SU-DHL-6 (cell line): Measurements from ENCODE around the gene CACTIN.

Experiments
- CTCF ChIP-seq: fragments of 200-600 bp; sonication (generic); IDR thresholded peaks from one replicate; pipeline ENCODE4 v1.5.1; 2017; ENCODE audit warnings: antibody characterized with exemption, mild to moderate bottlenecking, low read length, moderate library complexity; ENCODE audit not compliant: insufficient read depth, poor library complexity, severe bottlenecking
- EZH2phosphoT487 ChIP-seq: fragments of 200-600 bp; sonication (generic), shearing (Covaris generic); conservative IDR thresholded peaks from 2 replicates; pipeline ENCODE4 v1.6.1; 2018; ENCODE audit warnings: mild to moderate bottlenecking, antibody characterized with exemption, low read length, moderate library complexity, mixed read lengths

GRCh38 chr19:3639479-3639878 lies 12.9 kb upstream of the CACTIN start:
- TF ChIP-seq CTCF (no peak), EZH2phosphoT487 (no peak)
